HG02943 (cell line): ENCODE results near the gene ZC3H6.
A peak's percentile ranks its signal among the peaks of the same experiment; 100 is the strongest.

Experiments used
- ATAC-seq: cut with Tn5 transposase; IDR thresholded peaks from one replicate; pipeline ENCODE4 v1.9.1; 2021; ENCODE audit warnings: mild to moderate bottlenecking, low read depth, moderate library complexity; ENCODE audit not compliant: unreplicated experiment

The ZC3H6 gene, protein sequence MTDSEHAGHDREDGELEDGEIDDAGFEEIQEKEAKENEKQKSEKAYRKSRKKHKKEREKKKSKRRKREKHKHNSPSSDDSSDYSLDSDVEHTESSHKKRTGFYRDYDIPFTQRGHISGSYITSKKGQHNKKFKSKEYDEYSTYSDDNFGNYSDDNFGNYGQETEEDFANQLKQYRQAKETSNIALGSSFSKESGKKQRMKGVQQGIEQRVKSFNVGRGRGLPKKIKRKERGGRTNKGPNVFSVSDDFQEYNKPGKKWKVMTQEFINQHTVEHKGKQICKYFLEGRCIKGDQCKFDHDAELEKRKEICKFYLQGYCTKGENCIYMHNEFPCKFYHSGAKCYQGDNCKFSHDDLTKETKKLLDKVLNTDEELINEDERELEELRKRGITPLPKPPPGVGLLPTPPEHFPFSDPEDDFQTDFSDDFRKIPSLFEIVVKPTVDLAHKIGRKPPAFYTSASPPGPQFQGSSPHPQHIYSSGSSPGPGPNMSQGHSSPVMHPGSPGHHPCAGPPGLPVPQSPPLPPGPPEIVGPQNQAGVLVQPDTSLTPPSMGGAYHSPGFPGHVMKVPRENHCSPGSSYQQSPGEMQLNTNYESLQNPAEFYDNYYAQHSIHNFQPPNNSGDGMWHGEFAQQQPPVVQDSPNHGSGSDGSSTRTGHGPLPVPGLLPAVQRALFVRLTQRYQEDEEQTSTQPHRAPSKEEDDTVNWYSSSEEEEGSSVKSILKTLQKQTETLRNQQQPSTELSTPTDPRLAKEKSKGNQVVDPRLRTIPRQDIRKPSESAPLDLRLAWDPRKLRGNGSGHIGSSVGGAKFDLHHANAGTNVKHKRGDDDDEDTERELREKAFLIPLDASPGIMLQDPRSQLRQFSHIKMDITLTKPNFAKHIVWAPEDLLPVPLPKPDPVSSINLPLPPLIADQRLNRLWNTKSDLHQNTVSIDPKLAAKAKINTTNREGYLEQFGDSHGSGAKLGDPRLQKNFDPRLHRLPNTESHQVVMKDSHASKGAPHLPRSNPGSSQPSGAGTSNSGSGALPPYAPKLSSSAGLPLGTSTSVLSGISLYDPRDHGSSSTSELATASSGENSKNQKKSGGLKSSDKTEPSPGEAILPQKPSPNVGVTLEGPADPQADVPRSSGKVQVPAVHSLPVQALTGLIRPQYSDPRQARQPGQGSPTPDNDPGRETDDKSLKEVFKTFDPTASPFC

DNA sequence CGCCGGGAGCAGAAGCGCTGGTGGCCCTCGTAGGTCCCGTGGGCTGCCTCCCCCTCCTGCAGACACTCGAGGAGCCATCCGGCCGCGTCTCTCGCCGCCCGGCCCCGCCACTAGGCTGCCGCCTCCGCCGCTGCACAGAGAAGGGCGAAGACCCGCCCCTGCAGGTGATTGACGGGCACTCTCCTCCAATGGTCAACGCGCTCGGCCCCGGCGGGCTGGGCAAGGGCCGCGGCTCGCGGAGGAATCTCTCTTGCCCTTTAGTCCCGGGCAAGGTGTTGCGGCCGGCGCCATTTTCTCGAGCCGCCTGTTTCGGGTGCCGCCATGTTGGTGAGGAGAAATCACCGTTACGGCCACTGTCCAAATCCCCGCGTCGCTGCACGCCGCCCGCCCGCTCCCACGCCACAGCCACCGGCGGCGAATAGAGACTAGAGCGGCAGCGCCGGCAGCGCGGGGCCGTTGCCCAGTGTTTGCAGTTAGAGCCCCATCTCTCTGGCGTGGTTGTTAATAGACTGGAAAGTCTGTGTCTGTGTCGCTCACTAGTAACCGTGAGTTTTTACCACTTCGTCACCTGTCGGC is at the start of gene ZC3H6:
TSS of gene ZC3H6 (plus strand) at position 287 of the 576 bp plus-strand sequence. CDS start 398 bp downstream, outside the sequence.
- ATAC-seq, result peak; percentile 94

DNA sequence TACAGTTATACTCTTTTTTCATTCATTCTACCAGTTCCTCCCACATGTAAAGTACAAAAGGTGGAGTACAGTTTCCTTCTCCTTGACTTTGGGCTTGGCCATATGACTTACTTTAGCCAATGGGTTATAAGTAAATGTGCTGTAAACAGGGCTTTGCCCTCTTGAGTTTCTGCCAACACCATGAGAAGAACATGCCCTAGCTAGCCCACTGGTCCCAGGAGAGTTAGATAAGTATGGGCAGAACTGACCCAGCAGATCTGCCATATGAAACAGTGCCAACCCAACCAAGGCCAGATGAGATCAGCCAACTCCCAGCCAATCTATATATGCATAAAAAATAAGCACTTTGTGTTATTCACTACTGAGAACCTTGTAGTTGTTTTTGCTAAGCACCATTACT is 46.0 kb upstream of the ZC3H6 start:
- ATAC-seq, result no peak

DNA sequence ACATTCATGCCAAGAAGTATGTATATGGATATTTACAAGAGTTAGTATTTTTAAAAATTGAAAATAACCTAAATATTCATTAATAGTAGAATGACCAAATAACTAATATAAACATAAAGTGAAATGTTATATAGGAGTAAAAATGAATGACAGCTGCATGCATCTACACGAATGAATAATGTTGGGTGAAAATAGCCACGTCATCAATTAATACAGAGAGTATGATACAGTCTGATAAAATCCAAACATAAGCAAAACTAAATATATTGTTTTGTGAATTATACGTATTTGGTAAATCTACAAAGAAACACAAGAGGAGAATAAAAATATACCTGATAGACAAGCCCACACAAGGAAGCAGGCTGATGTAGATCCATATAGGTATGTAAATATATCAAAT is 45.0 kb upstream of the ZC3H6 start:
- ATAC-seq, result no peak

DNA sequence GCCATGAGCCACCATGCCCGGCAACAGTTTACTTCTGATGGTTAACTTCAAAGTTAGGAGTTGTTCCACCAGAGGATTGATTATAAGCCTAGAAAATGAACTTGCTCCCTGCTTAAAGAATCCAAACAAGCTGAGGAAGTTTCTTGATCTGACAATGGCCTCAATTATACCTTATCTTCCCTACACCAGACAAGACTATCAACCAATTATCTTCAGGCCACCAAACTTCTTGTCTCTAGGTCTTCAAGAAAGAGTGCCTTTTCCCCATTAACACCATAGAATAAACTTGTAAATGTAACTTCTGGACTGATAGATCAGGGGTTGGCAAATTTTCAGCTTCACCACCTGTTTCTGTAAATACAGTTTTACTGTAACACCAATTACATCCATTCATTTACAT is 35.5 kb upstream of the ZC3H6 start:
- ATAC-seq, result no peak

DNA sequence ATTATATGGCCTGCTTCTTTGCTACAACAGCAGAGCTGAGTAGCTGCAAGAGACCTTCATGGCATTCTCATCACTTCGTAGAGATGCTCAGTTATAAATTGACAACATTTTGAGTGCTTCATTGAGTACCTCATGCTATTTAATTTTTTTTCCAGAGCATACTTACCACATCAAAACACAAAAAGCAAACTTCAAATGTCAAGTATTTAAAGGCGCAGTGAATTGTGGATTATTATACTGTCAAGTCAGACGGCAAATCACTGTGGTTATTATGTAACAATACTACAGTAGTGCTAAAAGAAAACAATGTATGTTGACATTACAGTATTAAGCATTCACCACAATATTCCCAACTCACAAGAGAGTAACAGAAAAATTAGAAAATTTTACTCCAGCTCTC is 33.0 kb upstream of the ZC3H6 start:
- ATAC-seq, result no peak

DNA sequence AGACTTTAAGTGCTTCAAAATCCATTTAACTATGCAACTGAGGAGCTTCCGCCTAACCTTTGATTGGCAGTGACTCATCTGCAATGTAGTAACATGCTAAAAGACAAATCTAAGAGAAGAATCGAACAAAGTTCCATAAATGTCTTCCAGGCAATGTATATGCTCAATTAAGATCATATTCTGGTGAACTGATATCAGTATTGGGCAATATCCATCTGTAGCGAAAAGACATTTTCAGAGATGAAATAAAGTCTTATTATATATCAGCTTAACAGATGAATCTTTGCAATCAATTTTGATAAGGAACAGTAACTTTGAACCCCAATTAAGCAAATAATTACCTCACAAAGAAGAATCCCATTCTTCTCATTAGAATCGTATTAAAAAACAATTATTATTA is 32.2 kb upstream of the ZC3H6 start:
- no peak for ATAC-seq

DNA sequence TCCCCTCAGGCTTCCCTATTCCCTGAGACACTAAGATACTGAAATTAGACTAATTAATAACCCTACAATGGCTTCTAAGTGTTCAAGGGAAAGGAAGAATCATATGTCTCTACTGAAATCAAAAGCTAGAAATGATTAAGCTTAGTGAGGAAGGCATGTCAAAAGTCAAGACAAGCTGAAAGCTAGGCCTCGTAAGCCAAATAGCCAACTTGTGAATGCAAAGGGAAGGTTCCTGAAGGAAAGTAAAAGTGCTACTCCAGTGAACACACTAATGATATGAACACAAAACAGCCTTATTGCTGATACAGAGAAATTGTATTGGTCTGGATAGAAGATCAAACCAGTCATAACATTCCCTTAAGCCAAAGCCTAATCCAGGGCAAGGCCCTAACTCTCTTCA is 30.5 kb upstream of the ZC3H6 start:
- no peak for ATAC-seq

DNA sequence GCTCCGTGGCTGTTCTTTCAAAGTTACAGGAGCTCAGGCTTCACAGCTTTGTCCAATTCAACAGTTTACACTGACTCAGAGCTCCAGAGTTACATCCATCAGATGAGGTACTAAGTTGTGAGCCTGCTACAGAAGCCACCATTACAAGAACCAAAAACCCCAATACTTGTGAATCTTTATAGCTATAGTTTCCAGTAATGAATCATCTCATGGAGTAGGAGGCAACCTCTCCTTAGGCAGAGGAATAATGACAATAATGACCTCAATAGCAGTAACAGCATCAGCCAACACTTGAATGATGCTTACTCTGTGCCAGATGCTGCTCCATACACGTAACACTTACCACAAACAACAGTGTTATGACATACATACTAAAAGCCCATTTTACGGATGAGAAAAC is 24.1 kb upstream of the ZC3H6 start:
- ATAC-seq, result no peak

DNA sequence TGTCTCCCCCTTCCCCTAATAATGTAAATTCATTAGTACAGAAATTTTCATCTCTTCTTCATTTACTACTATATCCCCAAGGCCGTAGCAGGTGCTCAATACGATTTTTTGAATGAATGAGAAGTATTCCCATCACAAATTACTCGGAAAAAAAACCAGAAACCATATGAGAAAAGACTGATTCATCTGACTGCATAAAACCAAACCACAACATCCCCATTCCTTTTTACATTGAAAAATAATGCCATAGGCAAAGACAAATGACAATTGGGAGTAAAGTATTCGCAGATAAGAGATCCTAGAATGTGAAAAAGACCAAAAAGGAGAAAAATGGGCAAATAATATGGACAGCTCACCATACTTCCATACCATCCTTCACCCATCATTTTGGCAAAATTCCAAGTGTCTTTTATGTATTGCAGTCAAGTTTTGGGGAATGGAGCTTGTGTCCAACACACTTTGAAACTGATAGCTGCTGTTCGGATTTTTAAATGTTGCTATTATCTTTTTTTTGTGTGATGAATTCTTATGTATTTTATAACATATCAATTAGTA is 22.1 kb upstream of the ZC3H6 start:
- no peak for ATAC-seq

DNA sequence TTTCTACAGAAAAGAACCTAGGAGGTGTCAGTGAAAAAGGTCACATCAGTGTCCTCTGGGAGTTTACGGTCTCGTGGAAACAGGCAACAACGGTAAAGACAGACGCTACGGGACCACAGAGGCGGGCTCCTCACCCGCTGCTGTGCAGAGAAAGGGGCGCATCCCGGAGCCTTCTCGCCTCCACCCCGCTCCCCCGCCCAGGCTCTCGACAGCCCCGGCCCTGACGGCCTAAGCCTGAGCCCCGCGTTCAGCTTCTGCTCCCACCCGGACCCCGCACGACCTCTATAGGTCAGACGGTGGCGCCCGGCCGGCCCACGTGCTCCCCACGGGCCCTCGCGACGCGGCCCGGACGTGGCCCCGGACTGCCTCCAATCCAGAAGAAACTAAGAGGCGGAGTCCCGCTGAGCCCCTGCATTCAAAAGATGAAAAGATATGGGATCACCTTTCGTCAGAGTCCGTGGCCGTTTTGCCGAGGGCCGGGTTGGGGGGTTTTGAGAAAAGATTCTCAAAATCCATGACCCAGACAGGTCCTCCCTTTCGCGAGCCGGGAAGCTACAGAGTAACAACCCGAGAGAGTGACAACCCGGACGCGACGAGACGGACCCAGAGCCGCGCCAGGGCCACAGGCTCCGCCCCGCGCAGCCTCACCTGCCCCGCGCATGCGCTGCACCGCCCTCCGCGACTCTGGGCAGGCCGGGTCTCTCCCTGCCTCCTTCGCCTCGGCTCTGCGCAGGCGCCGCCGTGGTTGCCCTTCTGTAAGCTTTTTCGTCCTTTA is 20.7 kb upstream of the ZC3H6 start, which contains the start of gene ZC3H8:
TSS of gene ZC3H8 (minus strand) at position 577 of the 775 bp plus-strand sequence. CDS start at position 516, 61 bp downstream.
- ATAC-seq, result peak; percentile 87

DNA sequence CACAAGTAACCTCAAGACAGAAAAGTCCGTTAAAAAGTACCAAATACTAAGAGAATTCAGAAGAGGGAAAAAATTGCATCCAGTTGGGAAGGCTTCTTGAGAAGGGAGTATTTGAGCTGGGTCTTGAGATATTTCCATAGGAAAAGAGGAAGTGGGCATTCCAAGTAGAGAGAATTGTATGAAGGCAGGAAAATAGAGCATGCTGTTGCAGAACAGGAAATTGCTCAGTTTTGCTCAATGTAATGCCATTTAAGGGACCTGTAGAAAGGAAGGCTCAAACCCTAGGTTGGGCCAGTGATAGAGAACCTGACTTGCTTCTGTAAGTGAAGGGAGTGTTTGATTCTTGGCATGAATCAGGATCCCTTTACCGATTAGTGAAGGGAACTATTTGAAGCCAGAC is 19.5 kb upstream of the ZC3H6 start:
- no peak for ATAC-seq

DNA sequence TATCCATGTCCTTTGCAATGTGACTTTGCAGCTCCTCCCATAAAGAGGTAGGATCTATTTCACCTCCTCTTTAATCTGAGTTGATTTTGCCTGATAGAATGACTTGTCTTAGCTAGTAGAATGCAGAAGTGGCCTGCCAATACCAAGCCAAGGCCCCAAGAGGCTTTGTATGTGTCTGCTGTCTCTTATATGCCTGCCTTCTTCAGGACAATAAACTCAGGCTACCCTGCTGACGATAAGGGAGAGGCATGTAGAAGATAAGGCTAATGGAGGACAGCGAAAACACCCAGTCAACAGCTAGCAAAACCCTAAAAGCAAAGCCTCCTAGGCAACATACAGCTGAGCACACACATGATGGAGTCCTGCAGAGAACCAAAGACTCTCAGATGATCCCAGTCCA is 18.7 kb upstream of the ZC3H6 start:
- no peak for ATAC-seq

DNA sequence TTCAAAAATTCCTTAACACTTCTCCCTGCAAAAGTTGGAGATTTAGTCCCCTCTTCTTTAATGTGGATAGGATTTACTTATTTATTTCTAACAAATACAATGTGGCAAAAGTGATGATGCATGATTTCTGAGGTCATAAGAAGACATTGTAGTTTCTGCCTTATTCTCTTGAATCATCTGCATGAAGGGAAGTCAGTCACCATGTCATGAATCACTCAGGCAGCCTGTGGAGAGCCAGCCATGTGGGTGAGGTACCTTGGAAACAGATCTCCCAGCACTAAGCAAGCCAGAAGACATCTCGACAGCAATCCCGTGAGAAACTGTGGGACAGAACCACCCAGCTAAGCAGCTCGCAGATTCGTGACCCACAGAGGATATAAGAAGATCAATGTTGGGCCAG is 17.8 kb upstream of the ZC3H6 start:
- no peak for ATAC-seq

DNA sequence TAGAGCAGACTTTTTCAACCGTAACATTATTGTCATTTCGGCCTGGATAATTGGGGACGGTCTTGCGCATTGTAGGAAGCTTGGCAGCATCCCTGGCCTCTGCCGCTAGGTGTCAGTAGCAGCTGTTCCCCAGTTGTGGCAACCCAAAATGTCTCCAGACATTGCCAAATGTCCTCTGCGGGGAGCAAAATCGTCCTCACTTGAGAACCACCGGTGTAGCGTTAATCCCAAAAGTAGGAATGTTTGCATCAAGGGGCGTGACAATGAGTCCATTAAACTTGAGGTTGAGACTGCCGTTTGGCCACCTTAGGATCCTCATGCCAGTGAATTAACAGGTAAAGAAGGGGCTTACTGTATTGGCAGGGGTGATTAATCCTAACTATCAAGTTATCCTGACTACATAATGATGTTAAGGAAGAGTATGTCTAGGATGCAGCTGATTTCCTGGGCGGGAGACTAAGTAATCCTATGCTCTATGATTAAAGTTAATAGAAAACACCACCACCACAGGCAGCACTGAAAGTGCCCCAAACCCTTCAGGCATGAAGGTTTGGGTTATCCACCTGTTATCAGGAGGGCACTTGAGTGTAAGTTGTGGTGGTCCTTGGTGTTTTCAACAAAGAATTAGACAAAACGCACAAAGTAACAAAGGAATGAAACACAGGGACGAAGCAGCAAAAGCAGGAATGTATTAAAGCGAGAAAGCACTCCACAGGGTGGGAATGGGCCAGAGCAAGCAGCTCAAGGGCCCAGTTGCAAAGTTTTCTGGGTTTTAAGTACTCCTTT is 15.7 kb upstream of the ZC3H6 start:
- ATAC-seq, result no peak

DNA sequence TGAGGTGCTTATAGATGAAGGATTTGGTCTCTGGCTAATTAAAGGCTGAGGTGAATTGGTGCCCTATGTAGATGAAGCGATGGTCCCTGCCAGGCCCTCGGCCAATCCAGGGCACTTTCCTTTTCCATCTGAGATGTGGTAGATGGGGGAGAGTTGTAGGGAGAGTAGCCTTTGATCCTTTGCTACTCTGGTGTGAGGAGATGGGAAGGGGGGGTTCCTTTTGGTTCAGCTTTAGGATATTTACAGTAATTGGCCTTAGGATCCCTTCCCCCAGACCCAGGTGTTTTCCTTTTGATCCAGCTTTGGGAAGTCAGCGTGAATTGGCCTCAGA is 15.1 kb upstream of the ZC3H6 start:
- ATAC-seq, result no peak

DNA sequence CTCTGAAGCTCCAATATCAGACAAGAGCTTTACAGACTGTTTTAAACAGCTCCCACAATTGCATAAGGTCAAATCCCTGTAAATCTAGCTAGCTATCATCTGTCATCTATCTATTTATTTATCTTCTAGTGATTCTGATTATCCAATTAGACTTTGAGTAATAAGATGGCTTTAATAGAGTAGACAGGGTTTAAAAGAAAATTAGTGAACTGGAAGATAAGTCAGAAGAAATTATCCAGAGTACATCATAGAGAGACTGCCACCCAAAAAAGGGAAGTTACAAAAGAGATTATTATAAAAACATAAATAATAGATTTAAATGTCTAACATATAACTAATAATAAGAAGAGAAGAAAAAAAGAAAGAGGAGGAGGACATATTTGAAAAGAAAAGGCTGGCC is 12.5 kb upstream of the ZC3H6 start:
- ATAC-seq, result no peak

DNA sequence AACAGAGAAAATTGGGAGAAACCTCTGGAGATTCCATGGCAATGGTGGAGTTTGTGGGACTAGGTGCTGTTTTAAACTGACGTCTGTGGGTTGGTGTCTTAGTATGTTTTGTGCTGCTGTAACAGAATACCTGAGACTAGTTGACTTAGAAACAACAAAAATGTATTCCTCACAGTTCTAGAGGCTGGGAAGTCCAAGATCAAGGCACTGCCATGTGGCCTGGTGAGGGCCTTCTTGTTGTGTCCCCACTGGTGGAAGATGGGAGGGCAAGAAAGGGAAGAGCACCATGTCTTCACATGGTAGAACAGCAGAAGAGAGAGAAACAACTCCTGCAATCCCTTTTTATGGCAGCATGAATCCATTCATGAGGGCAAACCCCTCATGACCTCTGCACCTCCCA is 6.8 kb upstream of the ZC3H6 start:
- no peak for ATAC-seq

DNA sequence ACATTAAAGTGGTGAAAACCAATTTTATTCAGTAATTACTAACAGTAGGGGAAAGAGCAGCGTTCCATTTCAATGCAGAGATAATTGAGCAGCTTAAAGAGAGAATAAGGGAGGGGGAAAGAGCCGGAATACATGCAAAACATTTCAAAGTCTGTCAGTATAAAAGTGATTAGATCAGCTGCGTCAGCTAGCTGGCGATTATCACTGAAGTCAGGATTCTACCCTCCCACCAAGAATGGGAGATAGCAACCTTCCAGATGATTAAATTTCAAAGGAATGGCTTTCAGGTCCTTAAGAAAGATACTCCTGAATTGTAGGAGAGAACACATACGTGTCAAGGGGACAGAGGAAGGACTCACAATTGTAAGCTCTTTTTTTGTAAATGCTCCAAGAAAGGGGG is 2.7 kb upstream of the ZC3H6 start:
- ATAC-seq, result no peak

DNA sequence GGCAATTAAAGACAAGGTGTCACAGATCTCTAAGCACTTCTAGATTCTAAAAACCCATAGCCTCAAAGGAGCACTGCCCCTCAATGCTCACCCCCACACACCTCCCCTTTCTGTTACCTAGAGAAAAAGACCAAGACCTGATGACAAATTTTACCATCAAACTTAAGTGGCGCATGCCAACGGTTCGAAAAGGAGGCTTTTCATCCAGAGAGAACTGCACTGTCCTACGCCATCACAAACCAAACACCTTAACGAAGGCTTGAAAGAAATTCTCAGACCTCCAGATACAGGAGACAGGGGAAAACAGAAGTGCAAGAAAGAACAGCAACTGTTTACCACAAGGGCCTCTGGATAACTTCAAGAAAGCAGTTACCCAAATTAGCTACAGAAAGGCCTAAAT is 2.0 kb upstream of the ZC3H6 start:
- ATAC-seq, result no peak
